ENCODE measurements around the gene SYTL3.
"Not testable (repeated sequence)": the region's sequence is repeated elsewhere in the genome, so short reads cannot be mapped to it uniquely, and the experiment has no call there.

SYTL3 gene

GRCh38 chr6:158777510-158777909, 127.7 kb downstream of the SYTL3 start:
- DNase-seq: no peak

DNA sequence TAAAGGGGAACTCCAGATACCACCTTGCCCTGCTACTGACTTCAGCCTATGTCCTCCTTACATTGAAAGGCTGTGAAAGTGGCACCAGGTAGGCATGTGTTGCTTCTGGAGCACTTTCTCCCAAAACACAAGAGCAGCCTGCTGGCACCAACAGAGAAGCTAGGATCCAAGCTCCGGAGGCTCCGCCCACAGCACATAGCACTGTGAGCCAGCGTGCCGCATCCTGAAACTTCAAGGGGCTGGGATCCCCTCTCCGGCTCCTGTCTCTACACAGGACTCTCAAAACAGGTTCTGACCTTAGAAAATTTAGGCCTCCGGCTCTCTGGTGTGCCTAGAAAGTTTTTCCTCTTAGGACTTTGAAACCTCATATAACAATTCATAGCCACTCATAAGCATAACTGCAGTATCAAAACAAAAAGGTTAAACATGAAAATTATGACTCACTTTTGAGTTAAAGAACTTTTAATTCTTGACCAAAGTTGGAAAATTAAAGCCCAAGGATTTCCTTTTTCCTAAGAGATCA, 128.2 kb downstream of the SYTL3 start:
- no peak for DNase-seq

DNA sequence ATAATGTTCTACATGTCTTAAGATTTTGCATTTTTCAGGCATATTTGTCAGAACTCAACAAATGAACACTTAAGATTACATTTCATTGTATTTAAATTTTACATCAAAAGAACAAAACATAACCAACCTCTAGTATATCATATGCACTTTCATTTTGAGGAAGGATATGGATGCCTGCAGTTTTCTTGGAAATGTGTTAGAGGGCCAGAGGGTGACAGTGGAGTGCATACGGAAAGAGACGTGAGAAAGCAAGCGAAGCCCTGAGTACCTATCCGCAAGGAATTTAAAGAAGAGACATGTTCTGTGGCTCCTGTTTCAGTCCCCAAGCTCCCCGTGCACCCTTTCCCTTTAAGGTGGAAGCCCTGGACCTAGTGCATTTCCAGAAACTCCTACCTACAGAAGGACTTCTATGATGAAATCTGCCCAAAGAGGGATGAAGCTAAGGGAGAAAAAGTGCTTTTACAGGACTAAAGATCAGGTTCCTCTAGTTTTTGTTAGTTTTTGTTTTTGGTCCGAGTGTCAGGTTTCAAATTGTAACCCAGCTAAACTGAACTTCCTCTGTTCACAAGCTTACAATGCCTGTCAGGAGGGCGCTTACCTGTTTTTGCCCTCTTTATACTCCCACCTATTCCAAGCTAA, 130.5 kb downstream of the SYTL3 start:
- no peak for DNase-seq

DNA sequence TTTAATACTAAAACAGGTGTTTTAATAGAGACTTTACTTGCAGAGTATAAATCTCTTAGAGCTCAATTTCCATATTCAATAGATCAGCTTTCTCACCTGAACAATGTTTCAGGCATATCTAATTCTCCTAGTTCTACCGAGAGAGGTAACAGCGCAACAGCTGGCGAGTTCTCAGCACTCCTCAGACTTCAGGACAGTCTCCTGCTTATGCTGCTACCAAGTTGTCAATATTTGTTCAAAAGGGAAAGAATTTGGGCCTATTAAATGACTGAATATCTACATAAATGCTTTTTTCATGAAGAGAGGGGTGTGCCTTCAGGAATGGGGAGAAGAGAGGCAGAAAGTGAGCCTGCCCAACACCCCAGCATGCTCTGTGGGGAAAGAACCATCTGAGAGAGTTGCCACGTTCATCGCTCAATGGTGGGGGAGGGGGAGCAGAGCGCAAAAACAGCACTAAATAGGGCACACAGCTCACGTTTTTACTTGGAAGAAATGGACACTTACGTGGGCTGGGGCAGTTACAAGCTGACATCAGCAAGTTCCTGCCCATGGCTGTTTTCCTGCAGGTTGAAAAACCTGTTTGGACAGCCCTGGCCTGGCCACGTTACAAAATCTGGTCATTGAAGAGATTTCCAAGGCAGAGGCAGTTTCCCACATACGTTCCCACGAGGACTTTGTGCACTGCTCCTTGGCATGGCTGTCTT, 131.3 kb downstream of the SYTL3 start:
- DNase-seq: no peak

- DNase-seq: no peak
These were observed 132.0 kb downstream of the SYTL3 start for GRCh38 chr6:158781692-158782373.

DNA sequence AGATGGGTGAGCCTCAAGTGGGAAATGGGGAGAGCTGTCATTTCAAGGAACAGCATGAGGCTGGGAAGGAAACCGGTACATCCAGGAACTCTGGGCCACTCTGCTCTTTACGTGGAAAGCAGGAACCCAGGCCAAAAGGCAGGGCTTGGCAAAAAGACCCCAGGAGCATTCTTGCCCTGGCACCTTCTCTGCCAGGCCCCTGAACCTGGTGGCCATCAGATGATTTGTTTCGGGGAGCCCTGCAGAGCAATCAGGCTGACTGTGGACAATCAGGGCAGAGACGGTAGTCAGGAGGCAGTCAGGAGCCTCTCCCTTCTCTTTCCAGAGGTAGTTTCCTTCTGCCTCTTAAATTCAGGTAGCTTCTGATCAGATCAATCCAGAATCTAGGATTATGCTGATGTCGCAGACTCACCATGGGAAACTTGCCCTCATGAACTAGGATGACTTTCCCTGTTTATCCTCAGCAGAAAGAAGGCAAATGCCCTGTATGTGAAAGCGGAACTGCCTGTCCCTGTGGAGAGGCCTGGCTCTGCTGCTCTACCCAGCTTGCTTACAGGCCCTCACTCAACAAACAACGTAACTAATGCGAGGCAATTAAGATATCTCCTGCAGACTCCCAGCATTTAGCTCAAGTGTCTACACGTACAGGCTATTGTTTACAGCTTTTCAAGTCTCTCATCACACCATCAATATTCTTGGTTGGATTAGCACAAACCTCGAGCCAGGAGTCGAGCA, 132.7 kb downstream of the SYTL3 start:
- DNase-seq: no peak

GRCh38 chr6:158783167-158783450, 133.3 kb downstream of the SYTL3 start:
- DNase-seq: no peak

GRCh38 chr6:158783851-158784250, 134.0 kb downstream of the SYTL3 start:
- DNase-seq: no peak

DNA sequence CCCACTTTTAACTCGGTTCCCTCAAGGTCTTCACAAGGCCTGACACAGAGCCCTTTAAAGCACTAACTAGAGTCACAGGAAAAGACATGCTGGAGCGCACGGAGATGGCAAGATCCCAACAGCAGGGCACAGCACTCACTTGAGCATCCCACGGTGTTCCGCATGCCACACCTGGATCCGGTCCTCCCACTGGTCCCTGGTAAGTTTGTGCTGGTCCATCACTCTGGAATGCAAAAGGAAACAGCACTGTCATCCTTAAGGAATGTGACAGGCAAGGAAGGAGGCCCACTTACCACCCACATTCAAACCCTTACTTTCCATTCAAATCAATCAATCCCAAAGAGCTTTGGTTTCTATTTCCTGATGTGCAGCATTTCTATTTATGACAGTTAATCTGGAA, 134.7 kb downstream of the SYTL3 start:
- DNase-seq: no peak

DNA sequence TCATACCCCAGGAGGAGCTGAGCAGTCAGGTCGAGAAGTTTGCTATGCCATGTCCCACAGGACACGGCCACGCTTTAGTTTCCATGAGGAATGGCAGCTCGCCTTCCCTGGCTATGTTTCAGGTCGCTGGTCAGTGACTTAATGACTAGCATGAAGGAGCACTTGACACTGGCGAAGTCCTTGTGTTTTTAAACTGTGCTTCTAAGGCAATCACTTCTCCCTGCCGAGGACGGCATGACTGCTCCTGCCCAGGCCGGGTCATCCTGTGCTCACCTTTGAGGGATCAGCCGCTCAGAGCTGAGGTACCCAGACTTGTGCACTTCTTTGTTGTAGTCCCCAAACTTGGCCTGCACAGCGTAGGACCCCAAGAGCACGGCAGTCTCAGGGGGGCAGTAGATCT, 135.2 kb downstream of the SYTL3 start:
- DNase-seq: no peak

GRCh38 chr6:158786645-158787304, 136.9 kb downstream of the SYTL3 start:
- DNase-seq: no peak

GRCh38 chr6:158787395-158787794, 137.5 kb downstream of the SYTL3 start:
- no peak for DNase-seq

GRCh38 chr6:158789115-158789917, 139.5 kb downstream of the SYTL3 start:
- no peak for DNase-seq

DNA sequence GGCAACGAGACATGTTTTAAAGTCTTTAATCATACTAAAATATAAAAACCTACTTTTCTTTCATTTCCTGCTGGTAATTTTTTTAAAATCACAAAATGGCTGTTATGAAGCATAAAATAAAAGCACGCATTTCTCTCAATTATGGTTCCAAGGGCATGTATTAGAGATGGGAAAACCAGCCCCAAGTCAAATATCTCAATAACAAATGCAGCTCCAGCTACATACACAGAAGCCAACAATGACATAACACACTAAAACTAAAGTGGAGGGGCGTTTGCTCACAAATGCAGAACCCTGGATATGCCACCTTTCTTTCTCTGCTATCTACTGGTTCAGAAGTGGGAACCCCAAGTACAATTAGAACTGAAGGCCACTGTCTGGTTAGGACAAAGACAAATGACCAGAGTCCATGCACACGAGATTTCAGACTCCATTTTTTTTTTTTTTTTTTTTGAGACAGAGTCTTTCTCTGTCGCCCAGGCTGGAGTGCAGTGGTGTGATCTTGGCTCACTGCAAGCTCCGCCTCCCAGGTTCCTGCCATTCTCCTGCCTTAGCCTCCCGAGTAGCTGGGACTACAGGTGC, 141.5 kb downstream of the SYTL3 start:
- no peak for DNase-seq

DNA sequence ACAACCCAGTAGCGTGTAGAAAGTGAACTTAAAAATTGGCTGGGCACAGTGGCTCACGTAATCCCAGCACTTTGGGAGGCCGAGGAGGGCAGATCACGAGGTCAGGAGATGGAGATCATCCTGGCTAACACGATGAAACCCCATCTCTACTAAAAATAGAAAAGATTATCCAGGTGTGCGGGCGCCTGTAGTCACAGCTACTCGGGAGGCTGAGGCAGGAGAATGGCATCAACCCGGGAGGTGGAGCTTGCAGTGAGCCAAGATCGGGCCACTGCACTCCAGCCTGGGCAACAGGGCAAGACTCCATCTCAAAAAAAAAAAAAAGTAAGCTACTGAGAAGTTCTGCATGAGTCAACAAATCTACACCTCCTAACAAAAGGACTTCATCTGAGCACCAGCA, 142.7 kb downstream of the SYTL3 start:
- DNase-seq: not testable (repeated sequence)

DNA sequence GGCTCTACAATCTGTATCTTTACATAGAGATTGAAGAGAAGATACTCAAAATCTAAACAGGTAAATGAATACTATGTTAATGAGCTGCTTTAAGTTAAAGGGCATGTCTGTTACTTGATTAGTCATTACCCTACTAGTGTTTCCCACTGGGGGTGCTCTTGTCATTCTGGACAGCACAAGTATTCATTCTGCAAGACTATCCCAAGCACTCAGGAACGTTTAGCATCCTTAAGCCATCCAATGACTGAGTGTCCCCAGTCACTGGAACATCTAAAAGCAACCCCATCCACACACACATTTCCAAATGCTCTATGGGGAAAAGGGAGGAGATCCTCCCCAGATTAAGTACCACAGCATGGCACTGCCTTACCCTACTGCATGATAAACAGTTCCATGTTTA, 143.6 kb downstream of the SYTL3 start:
- DNase-seq: no peak

DNA sequence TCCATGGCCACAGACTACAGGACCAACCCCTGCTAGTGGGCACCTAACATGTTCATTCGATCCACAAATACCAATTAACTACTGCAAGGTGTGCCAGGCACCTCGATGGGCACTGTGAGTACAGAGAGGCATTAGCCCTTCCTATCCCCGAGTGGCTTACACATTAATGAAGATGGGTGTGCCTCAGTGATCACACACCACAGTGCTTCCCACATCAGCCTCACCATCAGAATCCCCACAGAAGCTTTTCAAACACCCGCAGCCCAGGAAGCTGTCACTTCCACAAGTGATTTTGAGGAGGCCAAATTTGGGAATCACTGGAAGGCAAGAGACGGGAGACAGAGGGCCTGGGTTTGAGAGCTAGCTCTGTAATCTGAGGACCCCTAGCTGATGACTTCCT, 145.7 kb downstream of the SYTL3 start:
- DNase-seq: no peak

DNA sequence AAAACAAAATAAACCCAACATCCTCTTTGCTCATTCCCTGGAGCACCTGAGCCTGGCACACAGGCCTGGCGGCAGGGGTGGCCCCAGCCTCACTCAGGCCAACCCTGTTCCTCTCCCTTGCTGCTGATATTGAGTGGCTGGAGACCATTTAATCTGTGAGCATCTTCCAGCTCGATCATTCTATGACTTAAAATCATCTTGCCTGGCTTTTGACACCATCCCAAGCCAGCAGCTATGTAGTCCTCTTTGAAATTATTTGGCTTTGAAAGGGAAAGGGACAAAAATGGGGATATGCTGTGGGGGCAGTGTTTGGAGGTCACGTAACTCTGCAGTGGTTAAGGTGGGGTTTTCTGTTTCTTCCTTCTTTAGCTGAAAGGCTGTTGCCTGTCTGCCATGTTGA, 146.5 kb downstream of the SYTL3 start:
- no peak for DNase-seq

GRCh38 chr6:158797331-158798310, 147.8 kb downstream of the SYTL3 start:
- DNase-seq: no peak

GRCh38 chr6:158798311-158798710, 148.5 kb downstream of the SYTL3 start:
- no peak for DNase-seq
